ENCODE results near the gene ARSI.

GRCh38 chr5:150281987-150282386 lies 20.7 kb downstream of the ARSI start:
- no peak for TF ChIP-seq POLR2A (IDR thresholded peaks at IDR 0.05; ENCODE audit: low read depth, low read length)
- TF ChIP-seq CTCF (IDR thresholded peaks at IDR 0.05; ENCODE audit: extremely low read depth in 1 of 2, insufficient read depth in 1 of 2, low read depth in 1 of 2, low read length in 2 of 2), result no peak
- TF ChIP-seq POLR2AphosphoS5 (IDR thresholded peaks at IDR 0.05; ENCODE audit: insufficient read depth, low read depth, low read length), result no peak
- TF ChIP-seq MAX (IDR thresholded peaks at IDR 0.05; ENCODE audit: insufficient read depth, insufficient read length), result no peak

All from endothelial cell of umbilical vein (primary cell).